ENCODE measurements around the gene SLC22A3.

The SLC22A3 gene

DNA sequence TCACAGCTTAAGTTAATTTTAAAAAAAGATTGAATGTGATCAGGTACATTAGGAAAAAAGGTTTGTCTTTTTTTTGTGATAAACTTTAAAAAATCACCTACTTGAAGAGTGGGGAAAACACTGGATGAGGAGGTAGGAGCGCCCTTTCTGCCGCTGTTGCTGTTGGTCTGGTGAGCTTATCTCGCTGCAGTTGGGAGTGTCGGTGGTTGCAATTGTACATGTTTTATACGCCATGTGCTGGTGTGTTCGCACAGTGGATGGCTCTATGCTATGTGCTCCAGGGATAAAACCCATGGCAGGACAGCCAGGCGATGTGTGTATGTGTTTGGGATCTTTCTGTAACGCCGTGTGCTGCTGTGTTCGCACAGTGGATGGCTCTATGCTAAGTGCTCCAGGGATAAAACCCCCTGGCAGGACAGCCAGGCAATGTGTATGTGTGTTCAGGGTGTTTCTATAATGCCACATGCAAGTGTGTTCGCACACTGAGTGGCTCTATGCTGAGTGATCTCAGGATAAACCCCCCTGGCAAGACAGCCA lies 1.7 kb downstream of the SLC22A3 start:
- TF ChIP-seq, protein P1, sequence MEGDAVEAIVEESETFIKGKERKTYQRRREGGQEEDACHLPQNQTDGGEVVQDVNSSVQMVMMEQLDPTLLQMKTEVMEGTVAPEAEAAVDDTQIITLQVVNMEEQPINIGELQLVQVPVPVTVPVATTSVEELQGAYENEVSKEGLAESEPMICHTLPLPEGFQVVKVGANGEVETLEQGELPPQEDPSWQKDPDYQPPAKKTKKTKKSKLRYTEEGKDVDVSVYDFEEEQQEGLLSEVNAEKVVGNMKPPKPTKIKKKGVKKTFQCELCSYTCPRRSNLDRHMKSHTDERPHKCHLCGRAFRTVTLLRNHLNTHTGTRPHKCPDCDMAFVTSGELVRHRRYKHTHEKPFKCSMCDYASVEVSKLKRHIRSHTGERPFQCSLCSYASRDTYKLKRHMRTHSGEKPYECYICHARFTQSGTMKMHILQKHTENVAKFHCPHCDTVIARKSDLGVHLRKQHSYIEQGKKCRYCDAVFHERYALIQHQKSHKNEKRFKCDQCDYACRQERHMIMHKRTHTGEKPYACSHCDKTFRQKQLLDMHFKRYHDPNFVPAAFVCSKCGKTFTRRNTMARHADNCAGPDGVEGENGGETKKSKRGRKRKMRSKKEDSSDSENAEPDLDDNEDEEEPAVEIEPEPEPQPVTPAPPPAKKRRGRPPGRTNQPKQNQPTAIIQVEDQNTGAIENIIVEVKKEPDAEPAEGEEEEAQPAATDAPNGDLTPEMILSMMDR (conservative IDR thresholded peaks at IDR 0.05), result no peak
- TF ChIP-seq ZFX (IDR thresholded peaks at IDR 0.05), result no peak
- H3K27ac ChIP-seq, result no peak overlapping the region; the same call in 1 of the 2 replicates

GRCh38 chr6:160353950-160354496 lies 5.8 kb downstream of the SLC22A3 start:
- H3K27ac ChIP-seq, result no peak overlapping the region
- TF ChIP-seq, protein P1 (conservative IDR thresholded peaks at IDR 0.05), result no peak
- TF ChIP-seq ZFX (IDR thresholded peaks at IDR 0.05), result no peak

DNA sequence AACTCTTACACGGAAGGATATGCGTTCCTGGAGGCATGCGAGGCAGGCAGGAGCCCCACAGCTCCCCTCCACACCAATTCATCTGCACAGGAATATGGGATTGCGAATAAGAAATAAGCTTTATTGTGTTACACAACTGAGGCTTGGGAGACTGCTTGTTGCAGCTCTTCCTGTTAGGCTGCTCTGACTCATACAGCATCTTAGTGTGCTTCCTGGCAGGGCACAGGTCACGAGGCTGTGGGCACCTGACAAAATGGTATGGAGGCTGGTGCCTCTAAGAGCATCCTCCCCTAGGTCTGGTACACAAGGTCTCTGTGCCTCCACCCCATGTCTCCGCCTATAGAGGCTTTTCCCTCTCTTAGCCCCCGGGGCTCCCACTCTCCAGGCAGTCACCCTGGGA lies 6.8 kb downstream of the SLC22A3 start:
- no peak overlapping the region for H3K27ac ChIP-seq
- TF ChIP-seq, protein P1 (conservative IDR thresholded peaks at IDR 0.05), result no peak
- no peak for TF ChIP-seq ZFX (IDR thresholded peaks at IDR 0.05)

- no peak overlapping the region for H3K27ac ChIP-seq
- TF ChIP-seq ZFX (IDR thresholded peaks at IDR 0.05), result no peak
- TF ChIP-seq, protein P1 (conservative IDR thresholded peaks at IDR 0.05), result no peak
Measured at GRCh38 chr6:160356074-160356744, 8.0 kb downstream of the SLC22A3 start.

DNA sequence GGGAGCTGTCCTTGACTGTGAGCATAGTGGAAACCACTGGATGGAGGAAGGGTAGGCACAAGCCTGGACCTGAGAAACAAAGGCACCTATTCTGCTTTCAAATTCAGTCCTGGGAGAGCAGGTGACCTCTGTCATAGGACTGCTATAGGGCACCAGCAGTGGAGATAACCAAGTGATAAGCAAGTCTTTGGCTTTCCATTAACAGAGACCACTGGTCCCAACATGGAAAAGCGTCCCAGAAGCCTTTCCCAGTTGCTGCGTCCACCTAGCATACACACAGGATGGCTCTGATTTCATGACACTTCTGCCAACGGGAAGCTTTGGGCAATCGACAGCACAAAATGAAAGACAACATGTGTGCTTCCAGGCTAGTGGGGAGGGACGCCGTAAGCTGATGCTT lies 8.9 kb downstream of the SLC22A3 start:
- TF ChIP-seq, protein P1 (conservative IDR thresholded peaks at IDR 0.05), result no peak
- TF ChIP-seq ZFX (IDR thresholded peaks at IDR 0.05), result no peak
- no peak overlapping the region for H3K27ac ChIP-seq

GRCh38 chr6:160358225-160359119 lies 10.3 kb downstream of the SLC22A3 start:
- TF ChIP-seq, protein P1 (conservative IDR thresholded peaks at IDR 0.05), result no peak
- TF ChIP-seq ZFX (IDR thresholded peaks at IDR 0.05), result no peak

More at GRCh38 chr6:160358225-160359119, 10.3 kb downstream of the SLC22A3 start:
- H3K27ac ChIP-seq, result no peak overlapping the region
